ENCODE data around the gene PAM.

The PAM gene

DNA sequence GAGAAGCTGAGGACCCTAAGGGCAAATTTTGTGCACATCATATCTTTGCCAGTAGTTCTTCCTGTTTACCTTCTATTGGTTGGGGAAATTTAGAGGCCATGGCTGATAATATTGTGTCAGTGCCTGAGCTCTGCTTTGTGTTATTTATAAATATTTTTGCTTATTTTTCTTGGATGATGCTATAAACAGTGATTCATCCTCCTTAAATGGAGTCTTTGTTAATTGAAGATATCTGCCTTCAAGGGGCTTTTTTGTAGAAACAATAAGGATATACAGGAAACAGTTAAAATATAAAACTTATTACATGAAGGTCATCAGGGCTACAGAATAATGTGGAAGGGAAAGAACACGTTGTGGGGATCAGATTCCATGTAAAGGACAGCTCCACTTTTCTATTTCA lies 78.0 kb downstream of the PAM start:
- H3K36me3 ChIP-seq (ENCODE audit: insufficient read depth, low read length), result no peaks in the 10 kb centered on the region
- no peak overlapping the region for H2AFZ ChIP-seq (ENCODE audit: low read length, unreplicated experiment)
- H3K4me1 ChIP-seq (ENCODE audit: control insufficient read depth, insufficient read depth, low read length, unreplicated experiment), result peaks cover 9% of the 10 kb centered on the region
- no peak overlapping the region for H3K4me3 ChIP-seq (ENCODE audit: low read depth, low read length)
- H3K27ac ChIP-seq (ENCODE audit: low read depth, low read length), result no peak overlapping the region
- H3K79me2 ChIP-seq (ENCODE audit: control insufficient read depth, insufficient read depth, low read length, unreplicated experiment), result peaks cover 8% of the 10 kb centered on the region
- no peaks in the 10 kb centered on the region for H3K27me3 ChIP-seq (ENCODE audit: insufficient read depth, low read length)

DNA sequence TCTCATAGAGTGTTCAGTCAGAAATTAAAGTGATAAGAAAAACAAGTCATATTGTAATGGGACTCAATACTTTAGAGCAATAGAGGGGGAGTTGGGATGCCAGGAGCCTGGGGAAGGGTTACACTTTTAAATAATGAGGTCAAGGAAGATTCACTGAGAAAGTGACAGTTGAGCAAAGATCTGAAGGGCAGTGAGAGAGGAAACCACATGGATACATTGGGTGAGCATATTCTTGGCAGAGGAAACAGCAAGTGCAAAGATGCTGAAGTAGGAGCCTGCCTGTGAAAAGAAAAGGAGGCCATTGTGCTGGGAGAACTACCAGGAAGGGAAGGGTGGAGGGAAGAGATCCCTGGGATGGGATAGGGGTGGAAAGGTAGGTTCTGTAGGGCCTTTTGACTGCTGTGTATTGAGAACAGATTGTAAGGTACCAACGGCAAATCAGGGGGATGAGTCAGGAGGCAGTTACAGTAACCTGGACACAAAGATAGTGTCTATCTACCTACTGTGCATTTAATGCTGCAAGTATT lies 79.4 kb downstream of the PAM start:
- Histone ChIP-seq H3K4me3 (ENCODE audit: low read depth, low read length) (no peak overlapping the region), H3K4me1 (ENCODE audit: control insufficient read depth, insufficient read depth, low read length, unreplicated experiment) (peaks cover 9% of the 10 kb centered on the region), H3K36me3 (ENCODE audit: insufficient read depth, low read length) (no peaks in the 10 kb centered on the region), H3K27ac (ENCODE audit: low read depth, low read length) (no peak overlapping the region), H3K27me3 (ENCODE audit: insufficient read depth, low read length) (no peaks in the 10 kb centered on the region), H2AFZ (ENCODE audit: low read length, unreplicated experiment) (no peak overlapping the region), H3K79me2 (ENCODE audit: control insufficient read depth, insufficient read depth, low read length, unreplicated experiment) (peaks cover 8% of the 10 kb centered on the region)

DNA sequence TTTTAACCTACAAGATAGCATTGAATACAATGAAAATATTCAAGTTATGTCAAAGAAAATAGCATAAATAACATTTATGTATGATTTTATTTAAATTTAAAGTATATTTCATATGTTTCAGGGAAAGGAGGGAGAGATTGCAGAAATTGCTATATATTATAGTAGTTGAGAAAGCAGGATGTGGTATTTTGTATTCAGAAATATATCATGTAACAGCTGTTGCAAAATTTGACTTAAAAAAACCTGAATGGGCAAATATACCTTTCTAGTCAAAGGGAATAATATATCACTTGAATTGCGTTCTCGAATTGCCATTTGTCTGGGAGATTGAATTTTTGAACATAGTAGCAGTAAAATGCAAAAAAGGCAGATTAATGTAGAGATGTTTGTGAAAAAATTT lies 80.6 kb downstream of the PAM start:
- Histone ChIP-seq H3K79me2 (ENCODE audit: control insufficient read depth, insufficient read depth, low read length, unreplicated experiment) (peaks cover 8% of the 10 kb centered on the region), H2AFZ (ENCODE audit: low read length, unreplicated experiment) (no peak overlapping the region), H3K36me3 (ENCODE audit: insufficient read depth, low read length) (no peaks in the 10 kb centered on the region), H3K4me3 (ENCODE audit: low read depth, low read length) (no peak overlapping the region), H3K4me1 (ENCODE audit: control insufficient read depth, insufficient read depth, low read length, unreplicated experiment) (peaks cover 9% of the 10 kb centered on the region), H3K27ac (ENCODE audit: low read depth, low read length) (no peak overlapping the region), H3K27me3 (ENCODE audit: insufficient read depth, low read length) (no peaks in the 10 kb centered on the region)

DNA sequence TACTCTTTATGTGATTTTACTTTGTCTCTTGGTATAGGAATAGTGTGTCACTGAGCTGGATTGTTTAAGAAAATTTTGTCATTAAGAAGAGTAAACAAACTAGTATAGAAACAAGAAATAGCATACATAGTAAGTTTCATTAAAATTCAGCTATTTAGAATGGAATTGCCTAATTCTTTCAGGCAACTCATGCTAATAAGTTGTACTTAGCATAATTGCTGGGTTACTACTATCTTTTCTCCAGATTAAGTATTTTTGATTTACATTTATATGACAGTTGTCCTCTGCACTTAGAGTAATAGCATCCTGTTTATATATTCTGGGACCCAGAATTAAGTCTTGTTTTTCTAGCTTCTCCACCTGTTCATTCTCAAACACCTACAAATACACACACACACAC lies 85.9 kb downstream of the PAM start:
- no peak overlapping the region for H3K27ac ChIP-seq (ENCODE audit: low read depth, low read length)
- H3K4me1 ChIP-seq (ENCODE audit: control insufficient read depth, insufficient read depth, low read length, unreplicated experiment), result no peaks in the 10 kb centered on the region
- no peaks in the 10 kb centered on the region for H3K36me3 ChIP-seq (ENCODE audit: insufficient read depth, low read length)
- no peak overlapping the region for H3K4me3 ChIP-seq (ENCODE audit: low read depth, low read length)
- H2AFZ ChIP-seq (ENCODE audit: low read length, unreplicated experiment), result no peak overlapping the region
- no peaks in the 10 kb centered on the region for H3K27me3 ChIP-seq (ENCODE audit: insufficient read depth, low read length)
- H3K79me2 ChIP-seq (ENCODE audit: control insufficient read depth, insufficient read depth, low read length, unreplicated experiment), result no peaks in the 10 kb centered on the region

DNA sequence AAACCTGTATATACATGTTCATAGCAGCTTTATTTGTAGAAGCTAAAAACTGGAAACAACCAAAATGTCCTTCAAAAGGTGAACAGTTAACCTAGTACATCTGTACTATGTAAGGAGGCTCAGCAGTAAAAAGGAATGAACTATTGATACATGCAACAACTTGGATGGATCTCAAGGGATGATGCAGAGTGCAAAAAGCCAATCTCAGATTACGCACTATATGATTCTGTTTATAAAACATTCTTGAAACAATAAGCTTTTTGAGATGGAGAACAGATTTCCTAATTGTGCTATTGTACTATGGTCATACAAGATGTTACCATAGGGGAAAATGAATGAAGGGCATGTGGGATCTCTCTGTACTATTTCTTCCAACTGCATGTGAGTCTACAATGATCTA lies 88.9 kb downstream of the PAM start:
- H3K36me3 ChIP-seq (ENCODE audit: insufficient read depth, low read length), result peaks cover 17% of the 10 kb centered on the region; the same call in 1 of the 2 replicates
- no peak overlapping the region for H3K4me3 ChIP-seq (ENCODE audit: low read depth, low read length)
- H2AFZ ChIP-seq (ENCODE audit: low read length, unreplicated experiment), result no peak overlapping the region
- no peaks in the 10 kb centered on the region for H3K79me2 ChIP-seq (ENCODE audit: control insufficient read depth, insufficient read depth, low read length, unreplicated experiment)
- no peaks in the 10 kb centered on the region for H3K4me1 ChIP-seq (ENCODE audit: control insufficient read depth, insufficient read depth, low read length, unreplicated experiment)
- no peaks in the 10 kb centered on the region for H3K27me3 ChIP-seq (ENCODE audit: insufficient read depth, low read length)
- no peak overlapping the region for H3K27ac ChIP-seq (ENCODE audit: low read depth, low read length)

DNA sequence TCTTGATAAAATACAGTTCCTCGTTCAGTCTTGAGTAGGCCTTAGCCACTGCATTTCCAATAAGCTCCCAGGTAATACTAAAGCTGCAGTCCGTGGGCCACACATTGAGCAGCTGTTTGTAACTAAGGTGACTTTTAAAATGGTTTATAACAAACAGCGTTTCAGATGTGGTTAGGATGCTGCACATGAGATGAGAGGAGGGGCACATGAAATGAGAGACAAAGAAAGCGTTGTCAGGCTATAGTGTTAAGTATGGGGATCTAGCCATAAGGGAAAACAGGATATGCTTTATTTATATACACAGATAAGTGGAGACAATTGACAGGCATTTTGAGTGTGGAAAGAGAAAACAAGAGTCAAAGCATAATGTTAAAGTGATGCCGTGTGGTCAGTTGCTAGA lies 89.9 kb downstream of the PAM start:
- Histone ChIP-seq H3K27ac (ENCODE audit: low read depth, low read length) (no peak overlapping the region), H3K27me3 (ENCODE audit: insufficient read depth, low read length) (no peaks in the 10 kb centered on the region), H3K4me3 (ENCODE audit: low read depth, low read length) (no peak overlapping the region)

DNA sequence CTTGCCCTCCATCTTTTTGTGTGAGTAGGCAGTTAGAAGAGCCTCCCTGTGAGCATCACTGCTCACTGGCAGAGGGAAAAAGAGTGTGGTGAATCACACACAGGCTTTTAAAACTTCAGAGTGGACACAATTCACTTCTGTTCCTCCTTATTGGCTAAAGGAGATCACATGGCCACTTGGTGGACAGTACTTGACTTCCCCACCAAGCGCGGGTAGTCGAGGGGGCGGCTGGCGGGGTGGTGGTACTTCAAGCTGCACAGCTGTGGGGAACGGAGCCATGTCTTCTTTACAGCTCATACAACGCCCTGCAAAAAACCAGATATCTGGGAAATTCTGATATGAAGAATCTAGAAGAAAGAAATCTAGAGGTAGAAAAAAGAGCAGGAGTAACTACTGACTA lies 95.4 kb downstream of the PAM start:
- peaks cover 15% of the 10 kb centered on the region for H3K79me2 ChIP-seq (ENCODE audit: control insufficient read depth, insufficient read depth, low read length, unreplicated experiment)
- H3K27ac ChIP-seq (ENCODE audit: low read depth, low read length), result no peak overlapping the region
- no peak overlapping the region for H3K4me3 ChIP-seq (ENCODE audit: low read depth, low read length)
- H3K4me1 ChIP-seq (ENCODE audit: control insufficient read depth, insufficient read depth, low read length, unreplicated experiment), result peaks cover 10% of the 10 kb centered on the region
- no peaks in the 10 kb centered on the region for H3K27me3 ChIP-seq (ENCODE audit: insufficient read depth, low read length)
- H2AFZ ChIP-seq (ENCODE audit: low read length, unreplicated experiment), result no peak overlapping the region
- peaks cover 17% of the 10 kb centered on the region; the same call in 1 of the 2 replicates for H3K36me3 ChIP-seq (ENCODE audit: insufficient read depth, low read length)

More for the DNA sequence above, 89.9 kb downstream of the PAM start:
- no peaks in the 10 kb centered on the region for H3K79me2 ChIP-seq (ENCODE audit: control insufficient read depth, insufficient read depth, low read length, unreplicated experiment)
- H3K4me1 ChIP-seq (ENCODE audit: control insufficient read depth, insufficient read depth, low read length, unreplicated experiment), result no peaks in the 10 kb centered on the region
- H2AFZ ChIP-seq (ENCODE audit: low read length, unreplicated experiment), result no peak overlapping the region
- peaks cover 17% of the 10 kb centered on the region; the same call in 1 of the 2 replicates for H3K36me3 ChIP-seq (ENCODE audit: insufficient read depth, low read length)

DNA sequence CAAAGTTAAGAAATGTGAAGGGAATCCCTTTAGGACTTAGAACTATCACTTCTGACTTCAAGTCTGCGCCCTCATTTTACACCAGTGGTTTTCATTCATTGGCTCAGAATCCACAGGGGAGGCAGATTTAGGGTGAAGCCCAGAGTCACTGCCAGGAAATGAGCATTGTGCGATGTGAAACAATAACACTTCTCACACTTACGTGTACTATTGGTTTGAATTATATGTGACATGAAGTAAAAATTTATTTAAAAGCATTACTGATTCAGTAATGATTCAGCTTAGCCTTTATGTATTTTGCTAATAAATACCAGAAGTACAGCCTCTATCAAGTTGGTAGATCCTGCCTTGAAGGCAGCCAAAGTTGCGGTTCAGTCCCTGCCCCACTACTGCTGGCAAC lies 98.6 kb downstream of the PAM start:
- H3K4me1 ChIP-seq (ENCODE audit: control insufficient read depth, insufficient read depth, low read length, unreplicated experiment), result peaks cover 35% of the 10 kb centered on the region
- 0 out of 2 replicates have a peak, but pooled peaks cover under 1% of the 10 kb centered on the region for H3K36me3 ChIP-seq (ENCODE audit: insufficient read depth, low read length)
- H3K27ac ChIP-seq (ENCODE audit: low read depth, low read length), result no peak overlapping the region
- no peaks in the 10 kb centered on the region for H3K27me3 ChIP-seq (ENCODE audit: insufficient read depth, low read length)
- H2AFZ ChIP-seq (ENCODE audit: low read length, unreplicated experiment), result no peak overlapping the region
- H3K4me3 ChIP-seq (ENCODE audit: low read depth, low read length), result no peak overlapping the region
- H3K79me2 ChIP-seq (ENCODE audit: control insufficient read depth, insufficient read depth, low read length, unreplicated experiment), result peaks cover 22% of the 10 kb centered on the region

DNA sequence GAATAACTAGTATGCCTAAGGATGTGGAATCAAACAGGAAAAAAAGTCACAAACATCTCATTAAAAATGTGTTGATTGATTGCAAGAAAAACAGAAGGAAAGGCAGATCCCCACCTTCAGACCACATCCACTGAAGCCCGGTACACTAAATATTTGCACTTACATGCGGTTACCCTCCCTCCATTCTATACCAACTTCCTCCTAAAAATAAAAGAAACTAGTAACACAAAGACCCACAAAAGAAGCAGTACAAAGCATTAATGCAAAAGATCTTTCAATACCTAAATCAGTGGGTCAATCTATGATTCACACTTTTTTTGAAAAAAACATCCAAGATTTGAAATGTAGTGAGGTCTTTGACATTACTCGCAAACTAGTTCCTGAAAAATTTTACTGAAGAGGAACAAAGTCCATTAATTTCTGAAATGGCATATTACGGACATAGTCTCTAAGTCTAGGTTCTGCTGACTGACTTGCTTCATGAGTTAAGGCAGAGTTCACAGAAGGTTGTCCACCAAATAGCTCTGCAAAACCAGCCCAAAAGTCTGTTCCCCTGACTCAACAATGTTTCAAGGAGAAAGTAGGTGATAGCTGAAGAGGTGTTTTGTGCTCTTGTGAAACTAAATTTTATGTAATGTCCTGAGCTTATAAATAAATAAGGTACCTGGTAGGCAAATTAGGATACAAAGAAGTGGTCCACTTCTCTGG lies 100.7 kb downstream of the PAM start:
- Histone ChIP-seq H3K4me3 (ENCODE audit: low read depth, low read length) (peak overlapping the region; percentile 38), H3K27ac (ENCODE audit: low read depth, low read length) (peak overlapping the region; percentile 71), H2AFZ (ENCODE audit: low read length, unreplicated experiment) (no peak overlapping the region), H3K4me1 (ENCODE audit: control insufficient read depth, insufficient read depth, low read length, unreplicated experiment) (peaks cover 39% of the 10 kb centered on the region), H3K27me3 (ENCODE audit: insufficient read depth, low read length) (no peaks in the 10 kb centered on the region), H3K79me2 (ENCODE audit: control insufficient read depth, insufficient read depth, low read length, unreplicated experiment) (peaks cover 25% of the 10 kb centered on the region), H3K36me3 (ENCODE audit: insufficient read depth, low read length) (no peaks in the 10 kb centered on the region)

DNA sequence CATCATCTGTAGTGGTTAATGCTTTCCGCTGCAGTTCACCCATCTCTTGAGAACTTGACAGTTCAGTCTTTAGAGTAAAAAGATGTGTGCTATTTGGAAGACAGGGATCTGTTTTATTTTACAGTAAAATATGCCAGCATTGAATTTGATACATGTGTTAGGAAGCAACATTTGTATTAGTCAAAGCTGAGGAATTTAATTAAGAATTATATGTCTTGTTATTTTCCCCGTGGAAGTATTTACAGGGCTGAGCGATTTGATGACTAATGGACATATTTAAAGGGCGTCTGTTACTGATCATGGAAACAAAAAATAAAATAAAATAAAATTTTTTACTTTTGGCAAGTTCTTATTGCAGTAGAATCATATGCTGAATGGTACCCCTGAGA lies 101.3 kb downstream of the PAM start:
- H3K27me3 ChIP-seq (ENCODE audit: insufficient read depth, low read length), result no peaks in the 10 kb centered on the region
- peaks cover 39% of the 10 kb centered on the region for H3K4me1 ChIP-seq (ENCODE audit: control insufficient read depth, insufficient read depth, low read length, unreplicated experiment)
- H3K27ac ChIP-seq (ENCODE audit: low read depth, low read length), result peak overlapping the region; percentile 71
- peak overlapping the region; percentile 38 for H3K4me3 ChIP-seq (ENCODE audit: low read depth, low read length)
- no peak overlapping the region for H2AFZ ChIP-seq (ENCODE audit: low read length, unreplicated experiment)
- H3K36me3 ChIP-seq (ENCODE audit: insufficient read depth, low read length), result no peaks in the 10 kb centered on the region
- peaks cover 25% of the 10 kb centered on the region for H3K79me2 ChIP-seq (ENCODE audit: control insufficient read depth, insufficient read depth, low read length, unreplicated experiment)
